CD4-positive, CD25-positive, alpha-beta regulatory T cell (primary cell): ENCODE measurements around the gene ATG2A. TPM values are rescaled to one million over a fixed set of nuclear protein-coding genes. Genes with fewer than 3 reads are reported as not detected.

ENCODE experiments used
- ATAC-seq, 2 donors: fragments of 150-1000 bp; cut with Tn5 transposase; one replicate each; pipeline ENCODE4 v1.10.0; 2021; ENCODE audit warnings: low read depth in 2 of 2, moderate number of reproducible peaks in 2 of 2, moderate library complexity in 1 of 2
- DNase-seq, 3 donors: peaks; one replicate each; pipeline versions ENCODE4 v3.0.0 to v3.0.0-alpha.2; 2012 to 2022; ENCODE audit warnings: mixed read lengths in 1 of 3
- H3K27ac ChIP-seq: one replicate; pipeline ENCODE4 v1.7.0; 2013; ENCODE audit warnings: mild to moderate bottlenecking, low read length; ENCODE audit not compliant: insufficient read depth, poor library complexity, severe bottlenecking
- H3K27me3 ChIP-seq: one replicate; pipeline ENCODE4 v1.7.0; 2013; ENCODE audit warnings: low read length; ENCODE audit not compliant: control insufficient read depth, insufficient read depth
- H3K36me3 ChIP-seq: one replicate; pipeline ENCODE4 v1.7.0; 2013; ENCODE audit warnings: mild to moderate bottlenecking, low read length, moderate library complexity; ENCODE audit not compliant: control insufficient read depth, insufficient read depth
- H3K4me1 ChIP-seq: 2 replicates; pipeline ENCODE4 v1.7.0; 2013; ENCODE audit warnings: mild to moderate bottlenecking, low read length; ENCODE audit not compliant: insufficient read depth, control insufficient read depth, poor library complexity, severe bottlenecking
- H3K4me3 ChIP-seq: one replicate; pipeline ENCODE4 v1.7.0; 2013; ENCODE audit warnings: low read depth, mild to moderate bottlenecking, low read length, moderate library complexity
- H3K9me3 ChIP-seq, 2 experiments: 1 replicate in 1 of 2; 2 replicates in 1 of 2; pipeline ENCODE4 v1.7.0; 2013; ENCODE audit warnings: low read length in 2 of 2, mild to moderate bottlenecking in 1 of 2, moderate library complexity in 1 of 2; ENCODE audit not compliant: control insufficient read depth in 2 of 2
- H3K27ac Mint-ChIP-seq, 3 donors: one replicate each; pipeline ENCODE4 v1.8.0; 2020 to 2022; ENCODE audit warnings: mild to moderate bottlenecking in 3 of 3, mixed read lengths in 3 of 3, moderate library complexity in 2 of 3
- H3K27me3 Mint-ChIP-seq: one replicate; pipeline ENCODE4 v1.8.0; 2022; ENCODE audit warnings: mild to moderate bottlenecking, mixed read lengths
- H3K36me3 Mint-ChIP-seq: one replicate; pipeline ENCODE4 v1.8.0; 2020; ENCODE audit warnings: mixed read lengths
- H3K4me1 Mint-ChIP-seq, 4 donors: one replicate each; pipeline ENCODE4 v1.8.0; 2020 to 2022; ENCODE audit warnings: mixed read lengths in 4 of 4, mild to moderate bottlenecking in 1 of 4
- H3K4me3 Mint-ChIP-seq, 4 donors: one replicate each; pipeline ENCODE4 v1.8.0; 2020 to 2022; ENCODE audit warnings: mild to moderate bottlenecking in 4 of 4, mixed read lengths in 4 of 4, moderate library complexity in 3 of 4
- H3K9me3 Mint-ChIP-seq, 7 donors: one replicate each; pipeline ENCODE4 v1.8.0; 2020 to 2022; ENCODE audit warnings: mixed read lengths in 7 of 7, mild to moderate bottlenecking in 3 of 7, moderate library complexity in 2 of 7
- polyA plus RNA-seq, 4 donors: library from polyadenylated mRNA; unstranded; fragments of 300-500 nt; fragmentation: Illumina TruSeq; gene quantifications; one replicate each; pipeline ENCODE4 v1.2.3, GENCODE V29; 2021
- total RNA-seq: library from RNA; stranded (reverse); gene quantifications from one replicate; pipeline ENCODE4 v1.2.3, GENCODE V29; 2022

The ATG2A gene
- total and polyA plus RNA-seq, 5 donors from 2014 or later: 5.8 to 234 (median 6.9) TPM

DNA sequence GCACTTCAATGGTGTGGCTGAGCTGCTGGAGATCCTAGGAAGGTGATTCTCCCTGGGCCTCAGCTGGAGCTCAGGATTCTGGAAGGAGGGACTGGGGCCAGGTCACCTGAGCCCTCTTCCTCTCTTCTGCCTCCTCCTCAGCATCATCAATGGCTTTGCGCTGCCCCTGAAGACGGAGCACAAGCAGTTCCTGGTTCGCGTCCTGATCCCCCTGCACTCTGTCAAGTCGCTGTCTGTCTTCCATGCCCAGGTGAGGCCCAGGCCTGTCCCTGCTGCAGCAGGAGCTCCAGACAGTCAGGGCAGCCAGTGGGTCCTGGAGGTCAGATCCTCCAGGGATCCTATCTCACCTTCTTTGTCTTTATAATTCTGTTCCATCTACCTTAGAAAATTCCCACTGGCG lies 13.3 kb upstream of the ATG2A start:
- Histone ChIP-seq H3K4me3 (no peak overlapping the region), H3K36me3 (peaks cover 35% of the 10 kb centered on the region), H3K27me3 (no peaks in the 10 kb centered on the region), H3K9me3 (no peaks in the 10 kb centered on the region), H3K27ac (no peak overlapping the region), H3K4me1 (peaks cover 3% of the 10 kb centered on the region)
- Mint-ChIP-seq H3K4me3 (no peak overlapping the region), H3K36me3 (peaks cover 36% of the 10 kb centered on the region), H3K4me1 (peaks cover 0 to 5% (median 0%) of the 10 kb centered on the region in 4 donors), H3K27ac (no peak overlapping the region), H3K9me3 (no peaks in the 10 kb centered on the region), H3K27me3 (no peaks in the 10 kb centered on the region)
- DNase-seq (no peak), ATAC-seq (no peak)

- Histone ChIP-seq H3K27ac (no peak overlapping the region), H3K4me1 (peaks cover 9% of the 10 kb centered on the region), H3K27me3 (no peaks in the 10 kb centered on the region), H3K36me3 (peaks cover 35% of the 10 kb centered on the region), H3K4me3 (no peak overlapping the region), H3K9me3 (no peaks in the 10 kb centered on the region)
- Mint-ChIP-seq H3K4me3 (peak overlapping the region in 1 of 4 donors; percentile 21), H3K27me3 (no peaks in the 10 kb centered on the region), H3K36me3 (peaks cover 36% of the 10 kb centered on the region), H3K27ac (no peak overlapping the region), H3K9me3 (no peaks in the 10 kb centered on the region), H3K4me1 (peaks cover 0 to 10% (median 0%) of the 10 kb centered on the region in 4 donors)
- ATAC-seq: no peak
- no peak for DNase-seq
These were observed 12.6 kb upstream of the ATG2A start for GRCh38 chr11:64929625-64930024.

DNA sequence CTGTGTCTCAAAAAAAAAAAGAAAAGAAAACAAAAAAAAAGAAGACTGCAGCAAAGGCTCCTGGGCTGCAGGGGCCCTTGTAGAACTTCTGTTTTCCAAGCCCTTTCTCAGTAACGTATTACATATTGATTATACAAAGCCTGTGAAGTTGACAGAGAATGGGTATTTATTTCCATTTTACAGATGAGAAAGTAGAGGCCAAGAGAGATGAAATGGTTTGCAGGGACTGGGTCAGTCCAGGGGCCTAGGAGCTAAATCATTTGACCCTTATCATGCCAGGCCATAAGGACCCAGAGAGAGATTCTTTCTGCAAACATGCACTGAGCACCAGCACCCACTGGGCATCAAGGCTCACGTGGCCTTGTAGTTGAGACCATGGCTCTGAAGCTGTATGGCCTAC lies 11.9 kb upstream of the ATG2A start:
- no peaks in the 10 kb centered on the region for H3K27me3 Mint-ChIP-seq

DNA sequence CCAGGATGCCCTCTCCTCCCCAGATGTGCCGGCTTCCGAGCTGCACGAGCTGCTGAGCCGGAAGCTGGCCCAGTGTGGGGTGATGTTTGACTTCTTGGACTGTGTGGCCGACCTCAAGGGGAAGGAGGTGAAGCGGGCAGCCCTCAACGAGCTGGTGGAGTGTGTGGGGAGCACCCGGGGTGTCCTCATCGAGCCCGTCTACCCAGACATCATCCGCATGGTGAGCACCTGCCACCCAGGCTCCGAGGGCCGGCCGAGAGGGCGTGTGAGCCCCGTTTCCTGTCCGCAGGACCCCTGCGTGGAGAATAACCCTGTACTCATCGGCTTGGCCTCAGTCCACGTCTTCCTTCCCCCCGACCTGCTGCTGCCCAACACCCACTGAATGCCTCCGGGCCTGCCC lies 9.7 kb upstream of the ATG2A start:
- no peaks in the 10 kb centered on the region for H3K27me3 ChIP-seq
- no peaks in the 10 kb centered on the region for H3K9me3 ChIP-seq
- Mint-ChIP-seq H3K27me3 (no peaks in the 10 kb centered on the region), H3K36me3 (peaks cover 15% of the 10 kb centered on the region), H3K27ac (peak overlapping the region in 1 of 3 donors; percentile 70), H3K4me3 (peak overlapping the region in 2 of 4 donors; percentile 76 to 79), H3K9me3 (no peaks in the 10 kb centered on the region), H3K4me1 (peaks cover 0 to 21% (median 5%) of the 10 kb centered on the region in 4 donors)
- ATAC-seq (no peak), DNase-seq (no peak)
- H3K36me3 ChIP-seq: peaks cover 20% of the 10 kb centered on the region
- peaks cover 20% of the 10 kb centered on the region for H3K4me1 ChIP-seq
- H3K4me3 ChIP-seq: no peak overlapping the region
- no peak overlapping the region for H3K27ac ChIP-seq

More for the DNA sequence above, 11.9 kb upstream of the ATG2A start:
- no peaks in the 10 kb centered on the region for H3K9me3 Mint-ChIP-seq
- H3K36me3 Mint-ChIP-seq: peaks cover 32% of the 10 kb centered on the region
- ATAC-seq (no peak), DNase-seq (no peak)
- no peak overlapping the region for H3K27ac Mint-ChIP-seq
- no peaks in the 10 kb centered on the region for H3K9me3 ChIP-seq
- H3K36me3 ChIP-seq: peaks cover 35% of the 10 kb centered on the region
- H3K4me3 Mint-ChIP-seq: no peak overlapping the region
- no peak overlapping the region for H3K27ac ChIP-seq
- H3K27me3 ChIP-seq: no peaks in the 10 kb centered on the region
- peaks cover 15% of the 10 kb centered on the region for H3K4me1 ChIP-seq
- H3K4me1 Mint-ChIP-seq: peaks cover 0 to 16% (median 4%) of the 10 kb centered on the region in 4 donors
- no peak overlapping the region for H3K4me3 ChIP-seq

DNA sequence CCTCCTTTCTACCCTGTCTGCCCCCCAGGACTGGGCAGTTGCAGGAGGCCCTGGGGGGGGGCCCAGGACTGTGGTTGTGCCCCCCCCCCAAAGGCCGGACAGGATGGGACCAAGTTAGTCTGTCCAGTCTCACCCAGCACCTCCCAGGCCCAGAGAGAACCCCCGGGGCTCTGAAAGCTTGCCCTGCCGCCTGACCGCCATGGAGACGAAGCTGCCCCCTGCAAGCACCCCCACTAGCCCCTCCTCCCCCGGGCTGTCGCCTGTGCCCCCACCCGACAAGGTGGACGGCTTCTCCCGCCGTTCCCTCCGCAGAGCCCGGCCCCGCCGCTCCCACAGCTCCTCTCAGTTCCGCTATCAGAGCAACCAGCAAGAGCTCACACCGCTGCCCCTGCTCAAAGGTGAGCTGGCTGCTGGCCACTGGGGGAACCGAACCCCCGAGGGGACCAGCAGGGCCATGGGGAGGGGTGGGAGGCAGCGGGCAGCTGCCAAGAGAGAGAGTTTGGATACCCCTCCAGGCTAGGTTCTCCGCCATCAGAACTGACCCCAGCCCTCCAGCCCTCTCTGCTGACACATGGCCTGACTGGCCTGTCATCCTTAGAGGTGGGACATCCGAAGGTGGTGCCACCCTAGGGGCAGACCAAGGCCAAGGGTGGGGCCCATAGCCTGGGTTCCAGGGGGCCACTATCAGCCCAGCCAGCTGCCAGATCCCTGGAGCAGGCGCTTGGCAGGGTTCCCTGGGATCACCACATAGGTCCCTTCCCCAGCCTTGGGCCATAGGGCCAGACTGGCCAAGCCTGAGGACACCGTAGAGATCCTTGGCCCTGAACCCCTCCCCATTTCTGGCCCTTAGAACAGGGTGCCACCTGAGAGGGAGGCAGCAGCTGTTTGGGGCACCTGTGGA lies 8.8 kb upstream of the ATG2A start:
- ATAC-seq: no peak
- H3K4me1 Mint-ChIP-seq: peaks cover 0 to 21% (median 5%) of the 10 kb centered on the region in 4 donors
- no peak for DNase-seq
- no peaks in the 10 kb centered on the region for H3K27me3 ChIP-seq
- H3K36me3 Mint-ChIP-seq: peaks cover 11% of the 10 kb centered on the region
- no peaks in the 10 kb centered on the region for H3K9me3 ChIP-seq
- H3K9me3 Mint-ChIP-seq: no peaks in the 10 kb centered on the region
- H3K27me3 Mint-ChIP-seq: no peaks in the 10 kb centered on the region
- peak overlapping the region in 2 of 3 donors; percentile 69 to 98 for H3K27ac Mint-ChIP-seq
- H3K4me1 ChIP-seq: peaks cover 20% of the 10 kb centered on the region
- H3K4me3 Mint-ChIP-seq: peak overlapping the region; percentile 85 to 99 (median 94)
- H3K27ac ChIP-seq: no peak overlapping the region
- peaks cover 11% of the 10 kb centered on the region for H3K36me3 ChIP-seq
- H3K4me3 ChIP-seq: no peak overlapping the region

GRCh38 chr11:64924910-64925284 lies 7.9 kb upstream of the ATG2A start:
- Histone ChIP-seq H3K4me3 (peak overlapping the region; percentile 48), H3K27ac (peak overlapping the region; percentile 80), H3K36me3 (peaks cover 4% of the 10 kb centered on the region), H3K4me1 (peaks cover 20% of the 10 kb centered on the region), H3K27me3 (no peaks in the 10 kb centered on the region), H3K9me3 (no peaks in the 10 kb centered on the region)
- peaks cover 3% of the 10 kb centered on the region for H3K36me3 Mint-ChIP-seq
- DNase-seq: no peak
- peak overlapping the region; percentile 83 to 99 (median 94) for H3K4me3 Mint-ChIP-seq
- peaks cover 0 to 21% (median 5%) of the 10 kb centered on the region in 4 donors for H3K4me1 Mint-ChIP-seq
- H3K27ac Mint-ChIP-seq: peak overlapping the region; percentile 63 to 98 (median 91)
- ATAC-seq: peak in 1 of 2 donors; percentile 0
- H3K27me3 Mint-ChIP-seq: no peaks in the 10 kb centered on the region
- no peaks in the 10 kb centered on the region for H3K9me3 Mint-ChIP-seq

DNA sequence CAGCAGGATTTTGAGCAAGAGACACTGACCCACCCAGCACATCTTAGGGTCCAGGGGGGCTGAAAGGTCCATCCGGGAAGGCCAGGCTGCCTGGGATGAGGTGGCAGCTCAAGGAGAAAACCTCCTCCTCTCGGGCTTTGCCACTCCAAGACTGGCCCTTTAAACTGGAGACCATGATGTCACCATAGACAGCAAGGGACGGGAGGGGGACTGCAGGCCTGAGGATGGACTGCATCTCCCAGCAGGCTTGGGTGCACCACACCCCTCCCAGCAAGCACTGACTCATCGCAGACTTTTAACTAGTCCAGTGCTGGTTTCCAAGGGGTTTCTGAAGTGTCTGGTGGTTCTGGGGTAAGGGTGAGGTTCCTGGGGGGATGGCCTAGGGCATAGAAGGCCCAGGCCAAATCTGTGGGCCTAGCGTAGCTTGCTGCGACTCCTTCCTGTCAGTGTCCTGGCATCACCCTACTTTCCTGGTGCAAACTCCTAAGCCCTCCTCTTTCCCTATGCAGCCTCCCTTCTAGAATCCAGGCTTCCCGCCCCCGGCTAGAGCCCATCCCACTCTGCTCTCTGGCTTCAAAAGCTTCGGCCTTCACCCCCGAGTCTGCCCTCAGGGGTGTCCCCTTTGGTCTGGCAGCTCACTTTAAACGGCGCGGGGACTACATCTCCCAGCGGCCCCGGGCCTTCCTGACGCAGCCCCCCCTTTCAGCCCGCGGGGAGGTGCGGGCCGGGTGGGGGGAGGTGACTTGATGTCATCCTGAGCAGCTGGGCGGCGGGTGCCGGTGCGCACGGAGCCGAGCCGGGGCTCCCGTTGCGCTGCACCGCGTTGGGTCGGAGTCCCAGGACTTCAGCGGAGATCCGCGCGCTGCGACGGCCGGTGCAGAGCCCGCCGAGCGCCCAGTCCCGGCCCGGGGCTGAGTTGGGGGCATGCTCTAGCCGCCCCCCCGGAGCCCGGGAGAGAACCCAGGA lies 7.2 kb upstream of the ATG2A start, which contains the start of gene PPP2R5B:
Gene PPP2R5B (plus strand): TSS at position 746 of the 966 bp plus-strand sequence. CDS start 1,046 bp downstream, outside the sequence.
- H3K36me3 Mint-ChIP-seq: no peaks in the 10 kb centered on the region
- no peaks in the 10 kb centered on the region for H3K27me3 ChIP-seq
- no peaks in the 10 kb centered on the region for H3K9me3 Mint-ChIP-seq
- DNase-seq (peak; percentile 88 to 94 (median 90)), ATAC-seq (peak; percentile 95)
- H3K4me1 Mint-ChIP-seq: peaks cover 0 to 21% (median 5%) of the 10 kb centered on the region in 4 donors
- H3K4me3 ChIP-seq: peak within 1 kb of the TSS; percentile 86
- H3K4me1 ChIP-seq: peaks cover 20% of the 10 kb centered on the region
- no peaks in the 10 kb centered on the region for H3K27me3 Mint-ChIP-seq
- H3K27ac ChIP-seq: peak within 1 kb of the TSS; percentile 80
- H3K36me3 ChIP-seq: peaks cover 4% of the 10 kb centered on the region
- H3K27ac Mint-ChIP-seq: peak within 1 kb of the TSS; percentile 63 to 98 (median 98)
- H3K4me3 Mint-ChIP-seq: peak within 1 kb of the TSS; percentile 92 to 99 (median 96)
- no peaks in the 10 kb centered on the region for H3K9me3 ChIP-seq
